NCI-H2029 treated with DMSO at 0.1 percent for 48 hours (cell line): ENCODE data around the gene INTS14.
"Not testable (repeated sequence)": the region's sequence is repeated elsewhere in the genome, so short reads cannot be mapped to it uniquely, and the experiment has no call there.

Source experiments
- DNase-seq: peaks from one replicate; lab custom pipeline; 2025; lab: John Stamatoyannopoulos, UW

The INTS14 gene

DNA sequence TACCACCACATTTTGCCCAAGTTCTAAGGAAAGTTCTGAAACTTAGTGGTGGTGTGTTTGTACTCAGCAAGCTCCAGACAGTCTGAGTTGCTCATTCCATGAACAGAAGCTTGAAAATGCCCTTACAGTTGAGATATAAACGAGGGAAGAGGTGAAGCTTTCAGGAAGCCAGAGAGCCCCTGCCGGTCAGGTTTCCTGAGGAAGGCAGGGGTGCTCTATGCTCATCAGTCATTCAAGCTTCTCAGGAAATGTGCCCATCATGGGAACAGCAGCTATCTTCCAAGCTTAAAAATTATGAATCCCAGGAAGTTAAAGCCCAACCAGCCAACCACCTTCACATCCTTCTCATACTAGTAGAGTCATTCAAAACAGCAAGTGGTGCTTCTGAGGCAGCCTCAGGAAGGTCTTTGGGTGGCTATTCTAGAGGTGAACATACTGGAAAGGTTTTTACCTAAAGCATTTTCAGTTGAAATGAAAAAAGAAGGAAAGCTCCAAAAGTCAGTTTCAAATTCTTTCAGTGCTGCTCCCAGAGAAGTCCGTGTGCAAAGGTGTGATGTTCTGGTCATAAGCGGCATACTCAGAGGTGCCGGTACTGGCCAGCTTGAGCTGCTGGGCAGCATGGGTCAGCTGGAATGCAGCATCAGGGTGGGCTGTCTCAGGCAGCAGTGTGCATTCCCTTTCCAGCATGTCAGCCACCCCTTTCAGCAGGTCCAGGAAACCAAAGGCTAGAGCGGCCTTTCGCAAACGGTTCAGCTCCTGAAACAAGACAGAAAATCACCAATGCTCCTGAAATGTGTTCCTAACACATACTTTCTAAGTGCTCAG is 31.8 kb downstream of the INTS14 start:
- DNase-seq: no peak

GRCh38 chr15:65577129-65577996 is 33.6 kb downstream of the INTS14 start:
- no peak for DNase-seq

GRCh38 chr15:65576664-65577063 is 34.3 kb downstream of the INTS14 start:
- no peak for DNase-seq

- no peak for DNase-seq
Observed at GRCh38 chr15:65571971-65572370, 39.0 kb downstream of the INTS14 start.

GRCh38 chr15:65569728-65570127 is 41.2 kb downstream of the INTS14 start:
- DNase-seq: no peak

GRCh38 chr15:65561934-65562333 is 49.0 kb downstream of the INTS14 start:
- DNase-seq: no peak

- DNase-seq: no peak
Observed at GRCh38 chr15:65559941-65560340, 51.0 kb downstream of the INTS14 start.

GRCh38 chr15:65558997-65559760 is 51.8 kb downstream of the INTS14 start:
- no peak for DNase-seq

GRCh38 chr15:65558336-65558735 is 52.6 kb downstream of the INTS14 start:
- DNase-seq: no peak

GRCh38 chr15:65556622-65557021 is 54.3 kb downstream of the INTS14 start:
- no peak for DNase-seq

GRCh38 chr15:65553691-65554090 is 57.2 kb downstream of the INTS14 start:
- DNase-seq: no peak

DNA sequence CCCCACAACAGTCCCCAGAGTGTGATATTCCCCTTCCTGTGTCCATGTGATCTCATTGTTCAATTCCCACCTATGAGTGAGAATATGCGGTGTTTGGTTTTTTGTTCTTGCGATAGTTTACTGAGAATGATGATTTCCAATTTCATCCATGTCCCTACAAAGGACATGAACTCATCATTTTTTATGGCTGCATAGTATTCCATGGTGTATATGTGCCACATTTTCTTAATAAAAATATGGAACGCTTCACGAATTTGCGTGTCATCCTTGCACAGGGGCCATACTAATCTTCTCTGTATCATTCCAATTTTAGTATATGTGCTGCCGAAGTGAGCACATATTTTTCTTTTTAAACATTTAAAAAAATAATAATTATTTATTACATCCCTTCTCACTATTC is 58.1 kb downstream of the INTS14 start:
- DNase-seq: not testable (repeated sequence)

DNA sequence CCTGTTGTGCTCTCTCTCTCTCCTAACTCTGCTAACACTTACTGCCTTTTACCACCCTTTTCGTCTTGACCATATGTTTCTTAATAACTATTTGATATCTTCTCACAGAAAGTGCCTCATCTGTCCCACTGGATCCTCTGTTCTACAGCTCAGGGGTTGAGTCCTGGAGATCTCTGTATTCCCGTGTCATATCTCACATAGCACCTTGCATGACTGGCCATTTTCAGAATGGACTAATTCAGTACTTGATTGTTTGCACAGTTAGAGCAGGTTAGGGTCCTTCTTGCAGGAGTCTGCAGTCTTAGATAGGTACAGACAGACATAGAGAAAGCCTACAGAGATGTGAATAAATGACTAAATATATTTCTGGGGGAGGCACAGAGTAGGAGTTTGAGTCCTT is 59.7 kb downstream of the INTS14 start:
- no peak for DNase-seq

DNA sequence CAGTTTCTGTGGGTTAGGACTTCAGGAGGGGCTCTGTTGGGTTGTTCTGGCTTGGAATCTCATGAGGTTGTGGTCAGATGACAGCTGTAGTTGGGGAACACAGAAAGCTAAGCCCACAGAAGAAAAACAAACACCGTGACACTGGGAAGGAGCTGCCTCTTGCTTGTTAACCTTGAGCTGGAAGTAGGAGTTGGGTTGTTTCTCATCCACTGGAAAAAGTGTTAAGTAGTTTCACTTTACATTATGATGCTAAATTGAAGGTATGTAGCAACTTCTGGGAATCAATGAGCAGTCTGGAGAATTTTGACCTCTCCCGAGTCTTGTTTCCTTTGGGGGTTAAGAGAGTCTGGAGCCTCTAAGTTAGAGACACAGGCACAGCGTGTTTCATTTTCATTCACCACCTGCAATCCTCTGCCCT is 60.2 kb downstream of the INTS14 start:
- no peak for DNase-seq

- DNase-seq: not testable (repeated sequence)
Observed at GRCh38 chr15:65549288-65549687, 61.6 kb downstream of the INTS14 start.

DNA sequence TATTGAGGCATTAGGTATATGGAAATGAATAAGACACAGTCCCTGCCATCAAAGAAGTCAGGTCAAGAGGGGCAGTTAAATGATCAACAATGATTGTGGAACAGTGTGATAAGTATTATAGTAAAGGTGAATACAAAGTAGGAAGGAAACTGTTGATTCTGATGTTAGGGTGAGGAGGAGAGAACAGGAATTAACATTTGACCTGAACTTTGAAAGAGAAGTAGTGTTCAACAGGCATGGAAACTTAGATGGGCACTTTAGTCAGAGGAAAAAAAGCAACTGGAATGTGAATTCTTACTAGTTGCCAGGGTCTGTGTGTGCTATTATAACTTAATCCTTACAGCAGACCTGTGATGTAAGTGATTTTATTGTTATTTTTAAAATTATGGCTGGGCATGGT is 63.1 kb downstream of the INTS14 start:
- no peak for DNase-seq

GRCh38 chr15:65541231-65541820 is 69.6 kb downstream of the INTS14 start:
- DNase-seq: no peak

DNA sequence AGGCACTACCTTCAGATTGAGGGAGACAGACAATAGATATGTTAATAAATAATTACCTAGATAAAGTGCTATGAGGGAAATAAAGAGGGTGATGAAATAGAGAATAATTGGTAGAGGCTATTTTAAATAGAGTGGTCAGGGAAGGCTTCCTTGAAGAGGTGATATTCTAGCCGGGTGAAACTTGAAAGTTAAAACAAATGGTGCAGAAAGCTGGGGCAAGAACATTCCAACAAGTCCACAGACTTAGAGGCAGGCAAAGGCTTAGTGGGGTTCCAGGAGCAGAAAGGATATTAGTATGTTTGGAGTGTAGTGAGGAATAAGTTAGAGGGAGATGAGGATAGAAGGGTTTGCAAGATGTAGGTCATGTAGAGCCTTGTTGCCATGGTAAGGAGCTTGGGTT is 70.6 kb downstream of the INTS14 start:
- DNase-seq: no peak

GRCh38 chr15:65535192-65535591 is 75.7 kb downstream of the INTS14 start:
- no peak for DNase-seq

DNA sequence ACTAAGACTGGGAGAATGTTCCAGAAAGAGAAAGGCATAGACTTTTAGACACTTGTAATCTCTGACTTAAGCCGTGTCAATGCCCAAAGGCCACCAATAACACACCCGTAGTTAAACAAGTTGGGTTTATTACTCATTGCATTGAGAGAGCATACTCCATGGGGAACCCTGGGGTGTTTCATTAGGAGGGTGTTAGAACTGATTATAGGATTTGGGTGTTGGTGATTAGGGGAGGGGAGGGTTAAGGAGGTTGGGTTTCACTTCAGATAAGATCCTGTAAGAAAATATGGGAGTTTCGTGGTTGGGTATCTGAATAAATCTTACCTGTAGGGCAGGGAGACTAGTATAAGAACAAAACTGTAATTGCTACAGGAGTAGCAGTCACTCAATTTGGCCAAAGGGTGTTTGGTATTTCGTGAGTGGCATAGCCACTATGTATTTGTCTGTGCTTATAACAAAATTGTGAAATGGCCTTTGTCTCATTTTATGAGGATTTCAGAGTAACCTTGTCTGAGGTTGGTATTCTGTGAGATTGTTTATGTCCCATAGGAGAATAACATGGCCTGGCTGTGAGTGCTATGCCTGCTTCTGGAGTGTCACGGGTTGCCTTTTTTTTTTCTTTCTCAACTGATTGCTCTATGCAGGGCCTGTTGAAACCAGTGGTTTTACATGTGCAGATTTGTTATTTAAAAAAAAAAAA is 77.7 kb downstream of the INTS14 start:
- DNase-seq: no peak

DNA sequence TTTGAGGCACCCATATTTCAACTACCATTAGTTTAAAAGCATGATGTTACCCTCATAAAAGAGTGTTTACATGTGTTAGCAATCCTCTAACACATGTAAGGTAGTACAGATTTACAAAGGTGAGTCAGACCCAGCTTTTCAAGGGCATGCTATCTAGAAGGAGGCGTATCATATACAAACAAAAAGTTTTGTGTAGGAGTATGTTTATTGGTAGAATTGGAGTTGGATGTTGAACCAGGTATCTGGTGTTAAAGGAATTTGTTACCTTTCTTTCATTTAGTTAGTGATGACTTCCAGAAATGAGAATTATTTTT is 78.2 kb downstream of the INTS14 start:
- DNase-seq: no peak
